Activated naive CD8-positive, alpha-beta T cell treated with anti-CD3 and anti-CD28 coated beads, Interleukin-2, amount 10 ng/mL, durations not matched to agents 7 days and 5 days (primary cell): Measurements from ENCODE around the gene RGPD4. TPM values are rescaled to one million over a fixed set of nuclear protein-coding genes. Genes with fewer than 3 reads are reported as not detected.
"Not testable (repeated sequence)": the region's sequence is repeated elsewhere in the genome, so short reads cannot be mapped to it uniquely, and the experiment has no call there.

Source experiments
- ATAC-seq: fragments of 150-1000 bp; cut with Tn5 transposase; one replicate; pipeline ENCODE4 v1.10.0; 2021; ENCODE audit warnings: low read depth, moderate library complexity
- POLR2A ChIA-PET: fragments of 350-600 bp; sonication (Branson Sonifier 250); formaldehyde crosslinking; loops from one replicate; lab custom pipeline; 2021; ENCODE audit warnings: antibody characterized with exemption; lab: Charles Lee
- DNase-seq: peaks from one replicate; pipeline ENCODE4 v3.0.0; 2021
- H3K27ac Mint-ChIP-seq: one replicate; pipeline ENCODE4 v1.8.0; 2022; ENCODE audit warnings: mild to moderate bottlenecking, mixed read lengths
- H3K27me3 Mint-ChIP-seq: one replicate; pipeline ENCODE4 v1.8.0; 2022; ENCODE audit warnings: mild to moderate bottlenecking, moderate library complexity, mixed read lengths
- H3K36me3 Mint-ChIP-seq: one replicate; pipeline ENCODE4 v1.8.0; 2021; ENCODE audit warnings: mild to moderate bottlenecking, mixed read lengths
- H3K4me1 Mint-ChIP-seq: one replicate; pipeline ENCODE4 v1.8.0; 2021; ENCODE audit warnings: mixed read lengths
- H3K4me3 Mint-ChIP-seq: one replicate; pipeline ENCODE4 v1.8.0; 2022; ENCODE audit warnings: mild to moderate bottlenecking, moderate library complexity, mixed read lengths
- H3K9me3 Mint-ChIP-seq: one replicate; pipeline ENCODE4 v1.8.0; 2021; ENCODE audit warnings: mixed read lengths
- total RNA-seq, 2 experiments: library from RNA; stranded (reverse); gene quantifications; one replicate each; pipeline ENCODE4 v1.2.3, GENCODE V29; 2021

RGPD4 gene
- total RNA-seq, result under 1 TPM; 0.31 to 0.61 TPM

DNA sequence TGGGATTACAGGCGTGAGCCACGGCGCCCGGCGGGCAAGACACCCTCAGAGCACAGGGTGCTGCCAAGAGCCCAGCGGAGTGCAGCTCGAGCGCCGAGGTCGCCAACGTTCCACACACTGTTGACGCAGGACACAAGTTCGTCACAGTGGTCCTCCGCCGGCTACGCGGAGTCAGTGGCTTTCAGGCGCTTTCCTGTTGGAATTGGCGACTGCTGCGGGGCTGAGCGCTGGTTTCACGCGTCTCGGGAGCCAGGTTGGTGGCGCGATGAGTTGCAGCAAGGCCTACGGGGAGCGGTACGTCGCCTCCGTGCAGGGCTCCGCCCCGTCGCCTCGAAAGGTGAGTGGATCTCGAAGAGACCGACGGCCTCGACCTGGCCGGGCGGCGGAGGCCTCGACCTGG lies at the start of gene RGPD4:
TSS of gene RGPD4 (plus strand) at position 144 of the 400 bp plus-strand sequence. CDS start at position 266, 122 bp downstream.
- H3K4me1 Mint-ChIP-seq, H3K4me3 Mint-ChIP-seq, ATAC-seq, H3K9me3 Mint-ChIP-seq, DNase-seq, POLR2A ChIA-PET, H3K36me3 Mint-ChIP-seq, H3K27me3 Mint-ChIP-seq, H3K27ac Mint-ChIP-seq: not testable (repeated sequence)

DNA sequence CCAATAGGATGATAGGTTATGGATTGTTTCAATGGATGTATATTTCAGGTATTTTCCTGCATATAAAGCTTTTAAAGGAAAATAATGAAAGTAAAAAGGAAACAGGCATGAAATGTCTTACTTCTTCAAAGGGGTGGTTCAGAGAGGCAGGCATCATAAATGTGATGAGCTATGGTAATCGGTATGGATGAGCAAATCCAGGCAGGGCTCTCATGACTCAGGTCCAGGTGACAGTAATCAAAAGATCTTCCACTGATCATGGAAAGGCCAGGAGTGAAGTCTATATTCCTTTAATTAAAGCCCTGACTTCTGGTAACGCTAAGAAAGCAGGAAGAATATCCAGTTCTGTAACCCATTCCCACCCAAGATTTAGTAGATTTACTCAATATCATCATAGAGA lies 48.7 kb upstream of the RGPD4 start:
- no peak for ATAC-seq
- no peak for DNase-seq
- no peak overlapping the region for H3K4me3 Mint-ChIP-seq
- POLR2A ChIA-PET, result no interaction called here
- H3K36me3 Mint-ChIP-seq, result no peaks in the 10 kb centered on the region
- no peaks in the 10 kb centered on the region for H3K9me3 Mint-ChIP-seq
- H3K27me3 Mint-ChIP-seq, result no peaks in the 10 kb centered on the region
- no peaks in the 10 kb centered on the region for H3K4me1 Mint-ChIP-seq
- no peak overlapping the region for H3K27ac Mint-ChIP-seq

DNA sequence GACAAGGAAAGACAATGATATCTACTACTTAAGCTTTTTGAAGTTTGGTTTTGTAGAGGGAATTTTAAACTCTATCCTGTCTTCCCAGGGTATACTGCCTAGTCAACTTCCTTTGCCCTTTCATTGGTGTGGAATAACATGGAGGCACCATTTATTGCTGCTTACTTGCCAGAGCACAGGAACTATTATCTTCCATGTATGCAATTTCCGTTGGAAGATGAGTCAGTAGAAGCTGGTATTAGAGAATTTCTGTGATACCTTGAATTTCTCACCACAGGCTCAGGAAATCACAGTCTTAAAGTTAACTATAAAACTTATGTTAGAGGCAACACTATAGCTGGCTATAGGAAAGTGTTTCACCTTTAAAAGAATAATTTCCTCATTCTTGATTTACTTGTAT lies 40.9 kb upstream of the RGPD4 start:
- ATAC-seq, result no peak
- POLR2A ChIA-PET, result no interaction called here
- DNase-seq, result no peak
- Mint-ChIP-seq H3K27me3 (no peaks in the 10 kb centered on the region), H3K27ac (no peak overlapping the region), H3K9me3 (no peaks in the 10 kb centered on the region), H3K4me1 (no peaks in the 10 kb centered on the region), H3K36me3 (no peaks in the 10 kb centered on the region), H3K4me3 (no peak overlapping the region)

DNA sequence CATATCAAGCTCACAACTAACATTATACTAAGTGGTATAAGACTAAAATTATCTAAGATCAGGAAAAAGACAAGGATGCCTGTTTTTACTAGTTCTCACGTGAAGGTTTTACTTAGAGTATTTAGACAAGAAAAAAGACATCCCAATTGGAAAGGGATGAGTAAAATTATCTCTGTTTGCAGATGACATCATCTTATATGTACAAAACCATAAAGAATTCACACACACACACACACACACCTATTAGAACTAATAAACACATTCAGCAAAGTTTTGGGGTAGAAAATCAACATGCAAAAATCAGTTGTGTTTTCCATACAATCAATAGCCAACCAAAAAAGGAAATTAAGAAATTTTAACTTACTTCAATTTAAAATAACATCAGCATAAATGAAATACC lies 35.9 kb upstream of the RGPD4 start:
- DNase-seq (no peak), ATAC-seq (no peak)
- H3K4me3 Mint-ChIP-seq, result no peak overlapping the region
- H3K27ac Mint-ChIP-seq, result no peak overlapping the region
- H3K9me3 Mint-ChIP-seq, result no peaks in the 10 kb centered on the region
- H3K4me1 Mint-ChIP-seq, result no peaks in the 10 kb centered on the region
- POLR2A ChIA-PET, result no interaction called here
- H3K36me3 Mint-ChIP-seq, result no peaks in the 10 kb centered on the region
- H3K27me3 Mint-ChIP-seq, result no peaks in the 10 kb centered on the region

DNA sequence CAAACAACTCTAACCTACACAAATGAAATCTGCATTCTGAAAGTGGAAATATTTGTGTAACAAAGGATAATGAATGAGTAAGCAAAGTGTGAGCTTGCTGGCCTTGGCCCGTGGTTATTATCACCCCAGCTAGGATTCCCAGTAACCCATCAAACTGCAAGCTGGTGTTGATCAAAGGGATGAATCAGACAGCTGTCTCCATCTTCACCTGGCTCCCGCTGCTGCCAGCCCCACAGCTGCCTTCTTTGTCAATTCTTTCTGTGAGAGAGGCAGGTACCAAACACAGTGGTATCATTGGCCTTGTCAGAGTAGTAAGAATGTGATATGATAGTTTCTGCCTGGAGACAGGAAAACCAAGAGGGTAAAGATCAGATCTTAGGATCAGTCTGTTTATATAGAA lies 25.2 kb upstream of the RGPD4 start:
- ATAC-seq, result no peak
- H3K27me3 Mint-ChIP-seq, result no peaks in the 10 kb centered on the region
- DNase-seq, result no peak
- POLR2A ChIA-PET, result no interaction called here
- no peaks in the 10 kb centered on the region for H3K4me1 Mint-ChIP-seq
- no peak overlapping the region for H3K27ac Mint-ChIP-seq
- H3K36me3 Mint-ChIP-seq, result no peaks in the 10 kb centered on the region
- H3K9me3 Mint-ChIP-seq, result no peaks in the 10 kb centered on the region
- H3K4me3 Mint-ChIP-seq, result no peak overlapping the region

DNA sequence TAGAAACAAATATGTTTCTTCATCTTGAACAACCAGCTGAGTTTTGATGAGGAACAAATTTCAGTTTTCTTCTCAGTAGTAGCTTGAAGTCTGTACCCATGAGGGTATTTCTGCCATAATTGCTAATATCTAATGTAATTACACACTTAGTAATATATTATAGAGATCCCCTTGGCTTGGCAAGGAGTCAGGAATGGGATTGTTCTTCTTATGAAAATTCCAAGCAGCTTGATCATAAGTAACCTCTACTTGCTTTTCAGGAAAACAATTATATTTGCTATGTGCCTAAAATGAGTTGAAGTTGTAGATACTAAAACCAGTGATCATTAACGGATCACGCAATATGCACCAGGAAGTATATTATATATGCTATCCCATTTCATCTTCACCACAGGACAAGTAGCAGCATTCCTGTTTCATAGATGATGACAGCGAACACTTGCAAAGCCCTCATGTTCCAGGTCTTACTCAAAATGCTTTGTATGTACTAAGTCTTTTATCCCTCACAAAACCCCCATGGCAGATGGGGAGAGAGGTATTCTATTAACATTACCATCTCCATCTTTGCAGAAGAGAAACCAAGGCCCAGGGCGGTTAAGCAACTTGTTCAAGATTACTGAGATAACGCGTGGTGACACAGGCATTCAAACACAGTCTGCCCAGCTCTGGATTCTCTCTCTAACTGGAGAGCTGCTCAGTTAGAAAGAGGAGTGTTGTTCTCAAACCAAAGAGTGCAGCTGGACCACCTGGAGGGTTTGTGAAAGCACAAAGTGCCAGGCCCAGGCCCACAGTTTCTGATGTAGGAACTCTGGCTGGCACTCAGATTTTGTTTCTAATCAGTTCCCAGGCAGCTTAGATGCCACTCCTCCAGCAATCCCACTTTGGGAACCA lies 21.8 kb upstream of the RGPD4 start:
- Mint-ChIP-seq H3K4me3 (no peak overlapping the region), H3K27ac (no peak overlapping the region), H3K9me3 (no peaks in the 10 kb centered on the region), H3K27me3 (no peaks in the 10 kb centered on the region), H3K36me3 (no peaks in the 10 kb centered on the region), H3K4me1 (no peaks in the 10 kb centered on the region)
- POLR2A ChIA-PET, result no interaction called here
- no peak for ATAC-seq
- DNase-seq, result no peak

DNA sequence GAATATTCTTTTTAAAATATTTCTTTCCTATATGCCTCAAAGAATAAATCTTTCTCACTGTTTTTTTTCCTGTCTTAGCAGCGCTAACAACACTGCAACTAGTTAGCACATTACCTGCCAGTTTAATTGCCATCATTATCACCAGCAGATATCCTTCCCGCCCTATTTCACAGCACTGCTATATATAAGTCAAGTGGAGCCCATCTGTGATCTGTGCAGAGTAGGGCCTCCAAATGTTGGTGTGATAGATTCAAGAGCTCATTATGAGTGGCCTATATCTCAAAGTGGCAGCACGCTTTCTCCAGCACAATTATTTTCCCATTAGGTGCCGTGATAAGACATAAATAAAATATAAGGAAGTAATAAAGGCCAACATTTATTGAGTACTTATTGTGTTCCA lies 19.8 kb upstream of the RGPD4 start:
- Mint-ChIP-seq H3K9me3 (no peaks in the 10 kb centered on the region), H3K27ac (no peak overlapping the region), H3K36me3 (no peaks in the 10 kb centered on the region), H3K4me3 (no peak overlapping the region), H3K4me1 (no peaks in the 10 kb centered on the region), H3K27me3 (no peaks in the 10 kb centered on the region)
- no peak for DNase-seq
- no peak for ATAC-seq
- POLR2A ChIA-PET, result no interaction called here

DNA sequence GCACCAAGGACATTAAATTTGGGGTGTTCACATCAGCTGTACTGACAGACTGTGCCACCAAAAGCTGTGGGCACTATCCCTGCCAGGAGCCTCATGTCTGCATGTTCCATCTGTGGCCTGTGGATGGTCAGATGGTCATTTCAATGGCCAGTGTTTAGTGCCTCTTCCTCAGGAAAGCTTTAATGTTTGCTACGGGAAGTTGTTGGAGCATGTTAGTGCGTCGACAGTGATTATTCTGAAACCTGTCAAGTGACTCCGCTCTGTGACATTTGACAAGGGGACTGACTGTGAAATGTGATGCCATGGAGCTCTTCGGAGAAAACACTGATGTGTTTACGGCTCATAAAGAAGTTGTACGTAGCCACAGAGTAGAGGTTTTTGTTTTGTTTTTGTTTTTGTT lies 18.7 kb upstream of the RGPD4 start:
- no peak for ATAC-seq
- no peak for DNase-seq
- no peak overlapping the region for H3K27ac Mint-ChIP-seq
- no peaks in the 10 kb centered on the region for H3K36me3 Mint-ChIP-seq
- no peaks in the 10 kb centered on the region for H3K4me1 Mint-ChIP-seq
- no peaks in the 10 kb centered on the region for H3K27me3 Mint-ChIP-seq
- no peaks in the 10 kb centered on the region for H3K9me3 Mint-ChIP-seq
- no peak overlapping the region for H3K4me3 Mint-ChIP-seq
- POLR2A ChIA-PET, result no interaction called here

DNA sequence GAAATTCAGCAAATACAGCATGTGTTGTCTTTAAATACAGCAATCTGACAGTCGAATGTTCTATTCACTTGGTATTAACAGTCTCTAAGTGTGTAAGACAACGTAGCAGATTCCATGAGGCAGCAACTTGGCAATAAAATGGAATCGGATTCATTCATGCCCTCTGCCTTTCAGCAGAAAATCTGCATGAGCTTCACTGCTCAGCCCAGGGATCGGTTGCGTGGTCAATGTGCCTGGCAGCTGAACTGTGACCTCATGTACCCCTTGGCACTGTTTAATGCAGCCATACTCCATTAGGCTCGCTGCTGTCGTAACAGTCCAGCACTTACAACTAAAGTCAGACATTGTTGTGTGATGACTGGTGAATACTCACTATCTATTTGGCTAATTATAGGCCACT lies 17.7 kb upstream of the RGPD4 start:
- no peak overlapping the region for H3K4me3 Mint-ChIP-seq
- no peaks in the 10 kb centered on the region for H3K9me3 Mint-ChIP-seq
- ATAC-seq (no peak), DNase-seq (no peak)
- no peaks in the 10 kb centered on the region for H3K36me3 Mint-ChIP-seq
- POLR2A ChIA-PET, result no interaction called here
- H3K27me3 Mint-ChIP-seq, result no peaks in the 10 kb centered on the region
- no peaks in the 10 kb centered on the region for H3K4me1 Mint-ChIP-seq
- H3K27ac Mint-ChIP-seq, result no peak overlapping the region

DNA sequence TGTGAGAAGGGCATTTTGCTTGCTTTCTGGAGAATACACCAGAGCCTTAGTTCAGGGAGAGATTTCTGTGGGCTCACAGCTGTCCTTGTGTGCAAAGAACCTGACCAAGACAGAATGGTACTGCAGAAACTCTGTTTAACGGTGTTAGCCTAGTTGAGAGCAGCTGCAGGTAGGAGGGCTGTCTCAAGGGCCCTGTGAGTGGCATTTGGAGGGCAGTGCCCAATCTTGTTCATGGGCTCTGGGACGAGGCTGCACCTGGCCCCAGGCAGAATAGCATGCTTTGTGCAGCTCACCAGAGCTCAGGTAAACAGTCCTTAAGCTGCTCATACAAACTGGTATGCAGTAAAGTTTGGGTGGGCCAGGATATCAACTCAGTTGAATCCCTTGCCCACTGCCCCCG lies 16.9 kb upstream of the RGPD4 start:
- Mint-ChIP-seq H3K27ac (no peak overlapping the region), H3K36me3 (no peaks in the 10 kb centered on the region), H3K27me3 (no peaks in the 10 kb centered on the region), H3K4me1 (no peaks in the 10 kb centered on the region), H3K4me3 (no peak overlapping the region), H3K9me3 (no peaks in the 10 kb centered on the region)
- no peak for DNase-seq
- no peak for ATAC-seq
- POLR2A ChIA-PET, result no interaction called here

DNA sequence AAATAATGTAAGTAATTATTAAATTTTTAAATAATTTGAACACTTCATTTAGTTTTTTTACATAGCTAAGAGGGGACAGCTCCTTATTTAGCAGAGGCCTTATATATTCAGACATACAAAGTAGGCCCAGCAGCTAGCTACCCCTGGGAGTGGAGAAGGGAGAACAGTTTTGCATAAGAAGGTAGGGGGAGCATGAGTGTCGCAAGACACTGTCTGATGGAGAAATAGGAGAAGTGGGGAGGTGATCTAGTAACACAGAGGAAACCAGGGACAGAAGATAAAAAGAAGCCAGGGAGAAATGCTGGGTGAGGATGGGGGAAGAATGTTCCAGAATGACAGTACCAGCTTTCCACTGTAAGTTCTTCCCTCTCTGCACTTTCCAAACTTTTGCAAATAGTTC lies 16.0 kb upstream of the RGPD4 start:
- H3K36me3 Mint-ChIP-seq, result no peaks in the 10 kb centered on the region
- no peaks in the 10 kb centered on the region for H3K27me3 Mint-ChIP-seq
- POLR2A ChIA-PET, result no interaction called here
- H3K27ac Mint-ChIP-seq, result no peak overlapping the region
- H3K9me3 Mint-ChIP-seq, result no peaks in the 10 kb centered on the region
- no peak for ATAC-seq
- H3K4me3 Mint-ChIP-seq, result no peak overlapping the region
- H3K4me1 Mint-ChIP-seq, result no peaks in the 10 kb centered on the region
- DNase-seq, result no peak

DNA sequence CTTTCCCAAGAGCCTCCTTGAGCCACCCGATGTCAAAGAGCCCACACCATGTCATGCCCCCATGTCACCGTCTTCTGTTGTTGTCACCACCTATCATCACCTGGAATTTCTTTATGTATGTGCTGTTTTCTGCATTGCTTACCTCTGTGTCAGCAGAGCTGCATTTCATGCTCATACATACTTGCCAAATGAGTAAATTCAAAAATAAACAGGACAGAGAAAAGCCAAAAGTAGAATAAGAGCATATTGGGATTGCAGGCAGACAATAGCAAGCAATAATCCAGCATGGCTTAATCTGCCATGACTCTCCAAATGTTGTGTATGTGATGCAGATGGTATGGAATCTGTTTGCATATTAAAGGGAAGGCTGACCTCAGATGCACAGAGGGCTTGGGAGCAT lies 15.3 kb upstream of the RGPD4 start:
- Mint-ChIP-seq H3K36me3 (no peaks in the 10 kb centered on the region), H3K27me3 (no peaks in the 10 kb centered on the region), H3K27ac (no peak overlapping the region), H3K9me3 (no peaks in the 10 kb centered on the region), H3K4me1 (no peaks in the 10 kb centered on the region), H3K4me3 (no peak overlapping the region)
- no peak for DNase-seq
- ATAC-seq, result no peak
- POLR2A ChIA-PET, result no interaction called here

DNA sequence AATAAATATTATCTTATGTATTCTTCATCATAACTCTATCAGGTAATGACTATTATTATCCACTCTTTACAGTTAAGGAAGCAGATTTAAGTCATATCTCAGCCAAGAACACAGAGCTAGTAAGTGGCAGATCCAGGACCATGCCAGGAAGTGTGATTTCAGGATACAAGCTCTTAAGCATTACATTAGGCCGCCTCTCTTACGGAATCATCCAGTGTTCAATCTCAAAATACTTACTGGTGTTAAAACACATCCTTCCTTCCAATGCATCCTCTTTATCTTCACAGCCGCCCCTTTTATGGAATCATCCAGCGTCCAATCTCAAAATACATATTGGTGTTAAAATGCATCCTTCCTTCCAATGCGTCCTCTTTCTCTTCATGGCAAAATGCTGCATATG lies 14.7 kb upstream of the RGPD4 start:
- POLR2A ChIA-PET, result no interaction called here
- H3K36me3 Mint-ChIP-seq, result no peaks in the 10 kb centered on the region
- H3K4me1 Mint-ChIP-seq, result no peaks in the 10 kb centered on the region
- H3K9me3 Mint-ChIP-seq, result no peaks in the 10 kb centered on the region
- ATAC-seq, result no peak
- no peak overlapping the region for H3K27ac Mint-ChIP-seq
- H3K4me3 Mint-ChIP-seq, result no peak overlapping the region
- DNase-seq, result no peak
- H3K27me3 Mint-ChIP-seq, result no peaks in the 10 kb centered on the region

DNA sequence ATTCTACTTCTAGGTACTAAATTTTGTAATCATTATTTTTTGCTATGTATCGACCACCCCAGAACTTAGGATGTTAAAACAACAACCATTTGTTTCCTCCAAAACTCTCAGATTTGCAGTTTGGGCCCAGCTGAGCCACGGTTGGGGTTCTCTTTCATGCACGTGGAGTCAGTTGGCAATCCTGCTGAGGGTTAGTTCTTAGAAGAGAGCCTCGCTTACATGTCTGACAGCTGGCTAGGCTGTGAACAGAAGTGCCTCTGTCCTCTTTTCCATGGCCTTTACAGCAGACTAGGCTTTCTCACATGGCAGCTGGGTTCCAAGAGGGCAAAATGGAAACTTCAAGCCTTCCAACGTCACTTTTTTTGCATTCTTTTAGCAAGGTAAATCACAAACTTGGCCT lies 9.3 kb upstream of the RGPD4 start:
- no peaks in the 10 kb centered on the region for H3K36me3 Mint-ChIP-seq
- no peaks in the 10 kb centered on the region for H3K9me3 Mint-ChIP-seq
- no peaks in the 10 kb centered on the region for H3K4me1 Mint-ChIP-seq
- DNase-seq (no peak), ATAC-seq (no peak)
- H3K27me3 Mint-ChIP-seq, result no peaks in the 10 kb centered on the region
- no peak overlapping the region for H3K27ac Mint-ChIP-seq
- H3K4me3 Mint-ChIP-seq, result no peak overlapping the region
- POLR2A ChIA-PET, result no interaction called here
